ENCODE measurements around the gene TRRAP.
A peak's percentile ranks its signal among the peaks of the same experiment; 100 is the strongest.

The TRRAP gene

DNA sequence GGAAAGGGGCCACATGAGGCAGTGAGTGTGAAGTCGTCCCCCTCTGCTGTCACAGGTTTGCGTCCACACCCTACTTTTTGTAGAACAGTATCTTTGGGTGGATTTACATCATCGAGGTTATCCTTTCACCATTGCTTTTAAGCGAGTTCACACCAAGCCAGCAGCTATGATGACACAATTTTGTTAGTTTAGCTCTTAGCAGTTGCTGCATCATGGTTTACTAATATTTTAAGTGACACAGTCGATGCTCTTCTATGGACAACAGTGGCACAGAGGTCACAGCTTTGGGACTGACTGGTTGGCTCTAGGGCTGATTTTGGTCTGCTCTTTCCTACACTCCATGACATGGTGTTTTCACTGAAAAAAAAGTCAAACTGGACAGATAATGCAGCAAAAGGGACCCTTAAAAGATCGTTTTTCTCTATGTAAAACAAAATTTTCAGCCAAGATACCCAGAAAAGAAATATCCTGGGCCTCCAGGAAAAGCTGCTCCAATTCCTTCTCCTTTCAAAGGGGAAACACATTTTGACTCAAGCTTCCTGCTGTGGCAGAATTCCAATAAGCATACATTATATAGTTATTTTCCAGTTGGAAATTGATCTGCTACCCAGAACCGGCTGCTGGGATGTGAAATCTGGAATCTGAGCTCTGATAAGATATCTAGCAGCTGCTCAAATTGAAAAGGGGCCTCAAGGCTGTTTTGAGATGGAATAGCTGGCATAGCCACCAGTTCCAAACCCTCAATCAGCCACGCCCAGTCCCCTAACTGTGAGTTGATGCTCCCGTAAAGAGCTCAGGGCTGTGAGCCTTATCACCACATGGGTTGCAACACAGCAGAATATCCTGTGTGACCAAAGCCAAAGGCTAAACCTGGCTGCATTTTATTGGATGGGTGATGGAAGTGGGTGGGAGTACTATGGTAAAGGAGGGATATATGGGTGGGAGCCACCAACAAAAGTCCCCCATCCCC, 151.4 kb downstream of the TRRAP start:
- in situ Hi-C loops (cut with HindIII; ENCODE audit: low pct_unique_long_range_greater_than_20kb, low sequenced_read_pairs) = no loop called here
- no peak for DNase-seq (ENCODE audit: low read depth in 1 of 2, low spot score in 1 of 2)
- TF ChIP-seq JUND (IDR thresholded peaks at IDR 0.05; ENCODE audit: low read depth) = no peak

GRCh38 chr7:99030457-99030856, 152.1 kb downstream of the TRRAP start:
- in situ Hi-C loops (cut with HindIII; ENCODE audit: low pct_unique_long_range_greater_than_20kb, low sequenced_read_pairs) = no loop called here
- no peak for TF ChIP-seq JUND (IDR thresholded peaks at IDR 0.05; ENCODE audit: low read depth)
- no peak for DNase-seq (ENCODE audit: low read depth in 1 of 2, low spot score in 1 of 2)

DNA sequence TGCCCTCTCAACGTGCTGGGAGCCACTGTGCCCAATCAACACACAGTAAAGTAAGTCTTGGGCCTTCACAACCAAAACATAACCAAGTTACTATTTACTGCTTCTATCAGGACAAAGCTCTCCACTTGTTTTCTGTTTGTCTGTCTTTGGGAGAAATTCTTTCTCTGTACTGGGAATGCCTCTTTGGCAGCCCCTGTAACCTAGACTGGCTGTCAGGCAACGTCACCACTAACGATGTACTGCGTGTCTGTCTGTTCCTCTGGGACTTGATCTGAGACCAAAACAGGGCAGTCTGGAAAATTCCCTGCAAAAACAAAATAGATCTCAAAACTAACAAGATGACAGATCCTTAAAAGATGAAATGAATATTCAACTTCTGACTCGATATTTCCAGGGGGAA, 152.6 kb downstream of the TRRAP start:
- no peak for DNase-seq (ENCODE audit: low read depth in 1 of 2, low spot score in 1 of 2)
- no peak for TF ChIP-seq JUND (IDR thresholded peaks at IDR 0.05; ENCODE audit: low read depth)
- in situ Hi-C loops (cut with HindIII; ENCODE audit: low pct_unique_long_range_greater_than_20kb, low sequenced_read_pairs) = no loop called here

DNA sequence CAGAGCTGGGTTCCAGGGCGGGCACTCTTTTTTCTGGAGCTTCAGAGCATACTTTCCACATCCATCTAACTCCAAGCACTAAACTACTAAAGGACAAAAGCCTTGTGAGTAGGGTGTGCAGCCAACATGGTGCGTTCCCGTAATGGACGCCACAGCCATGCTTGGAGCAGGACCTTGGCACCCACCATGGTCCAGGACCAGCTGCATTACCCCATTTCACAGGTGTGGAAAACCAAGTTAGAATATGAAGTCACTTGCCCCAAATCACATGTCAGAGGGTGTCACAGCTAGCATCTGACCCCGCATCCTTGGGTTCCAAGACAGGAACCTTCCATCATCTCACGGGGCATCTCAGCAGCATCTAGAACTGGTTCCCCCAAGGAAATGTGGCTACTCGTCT, 153.2 kb downstream of the TRRAP start:
- no peak for DNase-seq (ENCODE audit: low read depth in 1 of 2, low spot score in 1 of 2)
- in situ Hi-C loops (cut with HindIII; ENCODE audit: low pct_unique_long_range_greater_than_20kb, low sequenced_read_pairs) = no loop called here
- no peak for TF ChIP-seq JUND (IDR thresholded peaks at IDR 0.05; ENCODE audit: low read depth)

DNA sequence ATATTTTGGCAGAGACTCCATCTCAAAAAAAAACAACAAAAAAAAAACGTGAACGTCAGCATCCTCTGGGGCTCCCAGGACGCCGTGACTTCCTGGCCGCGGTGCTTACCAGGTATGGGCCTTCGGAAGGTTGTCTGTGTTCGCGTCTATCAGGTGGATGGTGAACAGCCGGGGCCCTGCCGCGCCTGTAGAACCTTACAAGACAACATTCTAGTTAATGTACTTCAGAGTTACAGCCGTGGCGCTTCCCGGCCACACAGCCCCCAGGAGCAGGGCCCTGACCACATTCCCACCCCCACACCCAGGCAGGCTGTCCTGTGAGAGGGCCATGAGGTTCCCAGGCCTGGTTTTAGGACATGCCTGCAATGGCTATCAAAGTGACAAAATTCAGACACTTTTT, 154.6 kb downstream of the TRRAP start:
- no peak for DNase-seq (ENCODE audit: low read depth in 1 of 2, low spot score in 1 of 2)
- TF ChIP-seq JUND (IDR thresholded peaks at IDR 0.05; ENCODE audit: low read depth) = no peak
- in situ Hi-C loops (cut with HindIII; ENCODE audit: low pct_unique_long_range_greater_than_20kb, low sequenced_read_pairs) = no loop called here

DNA sequence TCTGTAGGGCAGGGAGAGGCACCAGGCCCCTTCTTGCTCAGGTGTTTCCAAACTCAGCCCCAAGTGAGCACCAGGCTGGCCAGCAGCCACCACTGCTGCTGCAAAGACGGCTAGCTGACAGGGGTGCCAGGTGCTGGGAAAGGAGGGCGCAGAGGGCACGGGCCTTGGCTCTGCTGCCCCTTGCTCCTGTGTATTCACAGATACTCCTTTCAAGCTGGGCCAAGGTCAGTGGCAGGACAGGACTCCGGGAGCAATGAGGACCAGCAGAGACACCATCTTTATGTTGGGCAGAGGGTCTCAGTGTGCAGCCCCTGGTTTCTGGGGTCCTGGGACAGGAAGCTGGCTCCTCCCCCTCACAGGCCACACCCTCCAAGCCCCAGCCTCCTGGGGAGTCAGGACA, 155.4 kb downstream of the TRRAP start:
- in situ Hi-C loops (cut with HindIII; ENCODE audit: low pct_unique_long_range_greater_than_20kb, low sequenced_read_pairs) = no loop called here
- no peak for TF ChIP-seq JUND (IDR thresholded peaks at IDR 0.05; ENCODE audit: low read depth)
- no peak for DNase-seq (ENCODE audit: low read depth in 1 of 2, low spot score in 1 of 2)

GRCh38 chr7:99034932-99035722, 156.8 kb downstream of the TRRAP start:
- TF ChIP-seq JUND (IDR thresholded peaks at IDR 0.05; ENCODE audit: low read depth) = no peak
- in situ Hi-C loops (cut with HindIII; ENCODE audit: low pct_unique_long_range_greater_than_20kb, low sequenced_read_pairs) = no loop called here
- no peak for DNase-seq (ENCODE audit: low read depth in 1 of 2, low spot score in 1 of 2)

- TF ChIP-seq JUND (IDR thresholded peaks at IDR 0.05; ENCODE audit: low read depth) = no peak
- no peak for DNase-seq (ENCODE audit: low read depth in 1 of 2, low spot score in 1 of 2)
- in situ Hi-C loops (cut with HindIII; ENCODE audit: low pct_unique_long_range_greater_than_20kb, low sequenced_read_pairs) = no loop called here
Measured at GRCh38 chr7:99035723-99036545, 157.6 kb downstream of the TRRAP start.

- in situ Hi-C loops (cut with HindIII; ENCODE audit: low pct_unique_long_range_greater_than_20kb, low sequenced_read_pairs) = no loop called here
- TF ChIP-seq JUND (IDR thresholded peaks at IDR 0.05; ENCODE audit: low read depth) = no peak
Measured at GRCh38 chr7:99036546-99037111, 158.3 kb downstream of the TRRAP start.

DNA sequence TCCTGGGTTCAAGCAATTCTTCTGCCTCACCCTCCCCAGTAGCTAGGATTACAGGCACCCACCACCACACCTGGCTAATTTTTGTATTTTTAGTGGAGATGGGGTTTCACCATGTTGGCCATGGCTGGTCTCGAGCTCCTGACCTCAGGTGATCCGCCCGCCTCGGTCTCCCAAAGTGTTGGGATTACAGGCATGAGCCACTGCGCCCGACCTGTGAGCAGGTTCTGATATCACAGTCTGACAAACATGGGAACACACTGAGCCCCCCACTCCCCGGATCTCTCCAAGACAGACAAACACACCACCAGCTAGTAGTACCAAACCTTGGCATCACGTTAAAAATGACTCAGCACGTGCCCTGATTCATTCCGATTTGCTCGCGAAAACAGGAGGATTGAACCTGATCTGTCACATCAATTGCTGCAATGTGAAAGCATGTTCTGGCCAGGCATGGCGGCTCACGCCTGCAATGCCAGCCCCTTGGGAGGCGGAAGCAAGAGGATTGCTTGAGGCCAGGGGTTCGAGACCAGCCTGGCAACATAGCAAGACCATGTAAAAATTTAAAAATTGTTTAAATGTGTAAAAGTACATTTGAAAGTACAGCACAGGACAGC, 159.1 kb downstream of the TRRAP start:
- in situ Hi-C loops (cut with HindIII; ENCODE audit: low pct_unique_long_range_greater_than_20kb, low sequenced_read_pairs) = no loop called here
- no peak for TF ChIP-seq JUND (IDR thresholded peaks at IDR 0.05; ENCODE audit: low read depth)
- DNase-seq (ENCODE audit: low read depth in 1 of 2, low spot score in 1 of 2) = no peak

More at GRCh38 chr7:99036546-99037111, 158.3 kb downstream of the TRRAP start:
- DNase-seq (ENCODE audit: low read depth in 1 of 2, low spot score in 1 of 2) = peak in 1 of 2 experiments; percentile 23

DNA sequence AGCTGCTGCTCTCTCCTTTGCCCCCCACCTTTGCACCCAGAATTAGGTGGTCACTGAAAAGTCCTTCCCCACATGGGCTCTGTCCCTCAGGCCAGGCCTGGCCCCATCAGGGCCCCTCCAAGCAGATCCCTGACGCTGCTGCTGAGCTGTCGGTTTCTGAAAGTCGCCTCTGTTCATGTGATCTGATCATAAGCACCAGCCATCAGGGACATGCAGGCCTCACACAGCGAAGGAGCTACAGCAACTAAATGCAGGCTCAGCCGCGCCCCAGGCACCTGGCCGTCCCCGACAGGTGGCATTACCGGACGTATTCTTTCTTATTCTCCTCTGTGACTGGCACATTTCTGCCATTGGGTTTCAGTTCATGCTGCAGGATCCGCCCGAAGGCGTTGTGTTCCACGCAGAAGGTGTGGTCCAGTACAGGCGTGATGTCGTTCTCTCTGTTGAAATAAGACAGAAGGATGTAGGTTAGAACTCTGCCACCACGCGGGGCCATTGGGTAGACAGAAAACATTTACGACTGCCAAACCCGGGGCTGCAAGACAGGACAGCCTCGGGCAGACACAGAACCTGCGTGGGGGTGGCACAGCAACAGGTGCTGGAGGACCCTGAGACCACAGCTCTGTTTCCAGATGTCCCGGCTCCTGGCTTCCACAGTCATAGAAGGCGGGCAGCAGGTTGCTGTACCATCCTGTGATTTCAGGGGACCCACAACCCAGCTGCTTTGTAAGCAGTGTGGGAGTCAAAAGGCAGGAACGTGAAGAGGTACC, 159.9 kb downstream of the TRRAP start:
- in situ Hi-C loops (cut with HindIII; ENCODE audit: low pct_unique_long_range_greater_than_20kb, low sequenced_read_pairs) = no loop called here
- TF ChIP-seq JUND (IDR thresholded peaks at IDR 0.05; ENCODE audit: low read depth) = no peak
- no peak for DNase-seq (ENCODE audit: low read depth in 1 of 2, low spot score in 1 of 2)
